RWPE2 (cell line): ENCODE measurements around the gene ADM.
A peak's percentile ranks its signal among the peaks of the same experiment; 100 is the strongest.

ENCODE experiments used
- ATAC-seq: fragments of 200-7000 bp; cut with Tn5 transposase; 3 replicates; pipeline ENCODE4 v1.9.1; 2021; ENCODE audit warnings: low read depth
- DNase-seq: peaks from one replicate; pipeline ENCODE4 v3.0.0-alpha.2; 2020; ENCODE audit warnings: low spot score
- H3K27ac ChIP-seq: fragments of 450-650 bp; 2 replicates; pipeline ENCODE4 v1.5.1; 2017; ENCODE audit warnings: mild to moderate bottlenecking; ENCODE audit not compliant: poor library complexity, severe bottlenecking
- H3K27me3 ChIP-seq: fragments of 250-450 bp; sonication (Bioruptor Pico); 2 replicates; pipeline ENCODE4 v1.5.1; 2021; ENCODE audit warnings: mild to moderate bottlenecking, moderate library complexity; ENCODE audit not compliant: insufficient read depth, poor library complexity, severe bottlenecking
- H3K36me3 ChIP-seq: fragments of 250-450 bp; sonication (Bioruptor Pico); 2 replicates; pipeline ENCODE4 v1.5.1; 2020; ENCODE audit warnings: low read depth, mild to moderate bottlenecking, moderate library complexity
- H3K4me1 ChIP-seq: fragments of 250-450 bp; sonication (Bioruptor Pico); 2 replicates; pipeline ENCODE4 v1.5.1; 2021; ENCODE audit warnings: mild to moderate bottlenecking, moderate library complexity; ENCODE audit not compliant: insufficient read depth, poor library complexity, severe bottlenecking
- H3K4me3 ChIP-seq: fragments of 250-450 bp; sonication (Bioruptor Pico); 2 replicates; pipeline ENCODE4 v1.5.1; 2021; ENCODE audit warnings: mild to moderate bottlenecking, moderate library complexity; ENCODE audit not compliant: severe bottlenecking
- H3K9me3 ChIP-seq: fragments of 250-450 bp; sonication (Bioruptor Pico); 2 replicates; pipeline ENCODE4 v1.5.1; 2021; ENCODE audit warnings: mild to moderate bottlenecking, moderate library complexity; ENCODE audit not compliant: severe bottlenecking
- CTCF ChIP-seq: fragments of 450-650 bp; IDR thresholded peaks from one replicate; pipeline ENCODE4 v1.5.1; 2017; ENCODE audit warnings: mild to moderate bottlenecking, moderate library complexity; ENCODE audit not compliant: poor library complexity, severe bottlenecking

Gene ADM

GRCh38 chr11:10327254-10327653 is 22.4 kb downstream of the ADM start:
- no peaks in the 10 kb centered on the region for H3K9me3 ChIP-seq
- H3K4me3 ChIP-seq: no peak overlapping the region
- TF ChIP-seq CTCF: no peak
- H3K36me3 ChIP-seq: no peaks in the 10 kb centered on the region
- ATAC-seq (no peak), DNase-seq (no peak)
- H3K27ac ChIP-seq: no peak overlapping the region
- peaks cover 23% of the 10 kb centered on the region for H3K4me1 ChIP-seq
- H3K27me3 ChIP-seq: no peaks in the 10 kb centered on the region

GRCh38 chr11:10328314-10329098 is 23.6 kb downstream of the ADM start:
- Histone ChIP-seq H3K27me3 (no peaks in the 10 kb centered on the region), H3K27ac (peak overlapping the region; percentile 23), H3K4me1 (peaks cover 17% of the 10 kb centered on the region), H3K36me3 (no peaks in the 10 kb centered on the region), H3K4me3 (no peak overlapping the region), H3K9me3 (no peaks in the 10 kb centered on the region)
- ATAC-seq (peak; percentile 44), DNase-seq (no peak)
- no peak for TF ChIP-seq CTCF

- ATAC-seq: no peak
- H3K27me3 ChIP-seq: no peaks in the 10 kb centered on the region
Measured at GRCh38 chr11:10329356-10329755, 24.5 kb downstream of the ADM start.

GRCh38 chr11:10329935-10330334 is 25.1 kb downstream of the ADM start:
- no peaks in the 10 kb centered on the region for H3K9me3 ChIP-seq
- no peaks in the 10 kb centered on the region for H3K27me3 ChIP-seq
- peaks cover 17% of the 10 kb centered on the region for H3K4me1 ChIP-seq
- H3K4me3 ChIP-seq: no peak overlapping the region
- ATAC-seq: peak; percentile 56; the same call in 2 of the 3 replicates
- DNase-seq: no peak
- TF ChIP-seq CTCF: no peak
- no peaks in the 10 kb centered on the region for H3K36me3 ChIP-seq
- H3K27ac ChIP-seq: peak overlapping the region; percentile 33

More at GRCh38 chr11:10329356-10329755, 24.5 kb downstream of the ADM start:
- no peak for DNase-seq
- TF ChIP-seq CTCF: no peak
- H3K4me1 ChIP-seq: peaks cover 17% of the 10 kb centered on the region
- H3K4me3 ChIP-seq: no peak overlapping the region
- peak overlapping the region; percentile 33 for H3K27ac ChIP-seq
- no peaks in the 10 kb centered on the region for H3K9me3 ChIP-seq
- no peaks in the 10 kb centered on the region for H3K36me3 ChIP-seq
